ENCODE measurements around the gene CCM2L. TPM values are rescaled to one million over a fixed set of nuclear protein-coding genes. Genes with fewer than 3 reads are reported as not detected.

The CCM2L gene
- total RNA-seq, 2 donors from 2014 or later: 5.2 to 7.8 TPM

DNA sequence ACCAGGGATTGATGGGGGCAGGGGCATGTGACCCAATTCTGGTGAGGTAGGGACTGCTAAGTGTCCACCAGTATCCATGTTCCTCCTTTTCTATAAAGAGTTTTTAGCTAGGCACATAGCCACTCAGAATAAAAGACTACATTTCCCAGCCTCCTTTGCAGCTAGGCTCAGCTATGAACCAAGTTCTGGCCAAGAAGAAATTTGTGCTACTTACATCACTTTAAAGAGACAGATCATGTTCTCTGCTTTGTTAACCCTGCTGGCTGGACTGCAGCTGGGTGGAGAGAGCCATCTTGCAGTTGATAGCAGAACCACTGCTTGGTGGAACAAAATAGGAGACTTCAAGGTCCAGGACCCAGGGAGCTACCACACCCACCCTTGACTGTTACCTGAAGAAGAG is 5.3 kb upstream of the CCM2L start:
- Histone ChIP-seq H3K4me3 (ENCODE audit: low read length) (no peak overlapping the region), H3K36me3 (ENCODE audit: control insufficient read depth, insufficient read depth, low read length) (no peaks in the 10 kb centered on the region), H3K27ac (ENCODE audit: low read depth, low read length) (no peak overlapping the region), H3K9me3 (ENCODE audit: control insufficient read depth, low read length) (no peaks in the 10 kb centered on the region), H3K27me3 (ENCODE audit: control insufficient read depth, insufficient read depth, low read length, poor library complexity, severe bottlenecking) (no peaks in the 10 kb centered on the region), H3K9ac (ENCODE audit: extremely low read depth, low read length, poor library complexity, severe bottlenecking) (no peak overlapping the region), H3K4me1 (ENCODE audit: control insufficient read depth, insufficient read depth, low read length) (peaks cover 7% of the 10 kb centered on the region)
- Mint-ChIP-seq H3K4me3 (no peak overlapping the region), H3K9me3 (no peaks in the 10 kb centered on the region), H3K27me3 (ENCODE audit: insufficient read depth) (peaks cover 17% of the 10 kb centered on the region), H3K27ac (no peak overlapping the region), H3K36me3 (ENCODE audit: low read depth) (no peaks in the 10 kb centered on the region), H3K4me1 (peaks cover 21% of the 10 kb centered on the region)
- DNase-seq: no peak
- TF ChIP-seq, protein P1, sequence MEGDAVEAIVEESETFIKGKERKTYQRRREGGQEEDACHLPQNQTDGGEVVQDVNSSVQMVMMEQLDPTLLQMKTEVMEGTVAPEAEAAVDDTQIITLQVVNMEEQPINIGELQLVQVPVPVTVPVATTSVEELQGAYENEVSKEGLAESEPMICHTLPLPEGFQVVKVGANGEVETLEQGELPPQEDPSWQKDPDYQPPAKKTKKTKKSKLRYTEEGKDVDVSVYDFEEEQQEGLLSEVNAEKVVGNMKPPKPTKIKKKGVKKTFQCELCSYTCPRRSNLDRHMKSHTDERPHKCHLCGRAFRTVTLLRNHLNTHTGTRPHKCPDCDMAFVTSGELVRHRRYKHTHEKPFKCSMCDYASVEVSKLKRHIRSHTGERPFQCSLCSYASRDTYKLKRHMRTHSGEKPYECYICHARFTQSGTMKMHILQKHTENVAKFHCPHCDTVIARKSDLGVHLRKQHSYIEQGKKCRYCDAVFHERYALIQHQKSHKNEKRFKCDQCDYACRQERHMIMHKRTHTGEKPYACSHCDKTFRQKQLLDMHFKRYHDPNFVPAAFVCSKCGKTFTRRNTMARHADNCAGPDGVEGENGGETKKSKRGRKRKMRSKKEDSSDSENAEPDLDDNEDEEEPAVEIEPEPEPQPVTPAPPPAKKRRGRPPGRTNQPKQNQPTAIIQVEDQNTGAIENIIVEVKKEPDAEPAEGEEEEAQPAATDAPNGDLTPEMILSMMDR (conservative IDR thresholded peaks at IDR 0.05): no peak

DNA sequence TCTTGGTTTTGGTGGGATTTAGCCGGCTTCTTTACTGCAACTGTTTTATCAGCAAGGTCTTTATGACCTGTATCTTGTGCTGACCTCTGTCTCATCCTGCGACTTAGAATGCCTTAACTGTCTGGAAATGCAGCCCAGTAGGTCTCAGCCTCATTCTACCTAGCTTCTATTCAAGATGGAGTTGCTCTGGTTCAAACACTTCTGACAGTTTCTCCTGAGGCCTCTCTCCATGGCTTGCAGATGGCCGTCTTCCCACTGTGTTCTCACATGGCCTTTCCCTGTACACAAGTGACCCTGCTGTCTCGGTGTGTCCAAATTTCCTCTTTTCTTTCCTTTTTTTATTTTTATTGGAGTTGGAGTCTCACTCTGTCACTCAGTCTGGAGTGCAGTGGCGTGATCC is 4.2 kb upstream of the CCM2L start:
- Histone ChIP-seq H3K4me1 (ENCODE audit: control insufficient read depth, insufficient read depth, low read length) (peaks cover 7% of the 10 kb centered on the region), H3K27me3 (ENCODE audit: control insufficient read depth, insufficient read depth, low read length, poor library complexity, severe bottlenecking) (no peaks in the 10 kb centered on the region), H3K9me3 (ENCODE audit: control insufficient read depth, low read length) (no peaks in the 10 kb centered on the region), H3K9ac (ENCODE audit: extremely low read depth, low read length, poor library complexity, severe bottlenecking) (no peak overlapping the region), H3K36me3 (ENCODE audit: control insufficient read depth, insufficient read depth, low read length) (no peaks in the 10 kb centered on the region), H3K4me3 (ENCODE audit: low read length) (no peak overlapping the region), H3K27ac (ENCODE audit: low read depth, low read length) (no peak overlapping the region)
- Mint-ChIP-seq H3K27ac (no peak overlapping the region), H3K27me3 (ENCODE audit: insufficient read depth) (peaks cover 7% of the 10 kb centered on the region), H3K9me3 (no peaks in the 10 kb centered on the region), H3K4me3 (no peak overlapping the region), H3K4me1 (peaks cover 29% of the 10 kb centered on the region), H3K36me3 (ENCODE audit: low read depth) (no peaks in the 10 kb centered on the region)
- 96 to 97% methylated on average over 4 to 5 of the region's 5 CpGs for WGBS, 2 experiments (ENCODE audit: insufficient coverage in 1 of 2, insufficient read length in 1 of 2)
- DNase-seq: no peak
- TF ChIP-seq, protein P1 (conservative IDR thresholded peaks at IDR 0.05): no peak

DNA sequence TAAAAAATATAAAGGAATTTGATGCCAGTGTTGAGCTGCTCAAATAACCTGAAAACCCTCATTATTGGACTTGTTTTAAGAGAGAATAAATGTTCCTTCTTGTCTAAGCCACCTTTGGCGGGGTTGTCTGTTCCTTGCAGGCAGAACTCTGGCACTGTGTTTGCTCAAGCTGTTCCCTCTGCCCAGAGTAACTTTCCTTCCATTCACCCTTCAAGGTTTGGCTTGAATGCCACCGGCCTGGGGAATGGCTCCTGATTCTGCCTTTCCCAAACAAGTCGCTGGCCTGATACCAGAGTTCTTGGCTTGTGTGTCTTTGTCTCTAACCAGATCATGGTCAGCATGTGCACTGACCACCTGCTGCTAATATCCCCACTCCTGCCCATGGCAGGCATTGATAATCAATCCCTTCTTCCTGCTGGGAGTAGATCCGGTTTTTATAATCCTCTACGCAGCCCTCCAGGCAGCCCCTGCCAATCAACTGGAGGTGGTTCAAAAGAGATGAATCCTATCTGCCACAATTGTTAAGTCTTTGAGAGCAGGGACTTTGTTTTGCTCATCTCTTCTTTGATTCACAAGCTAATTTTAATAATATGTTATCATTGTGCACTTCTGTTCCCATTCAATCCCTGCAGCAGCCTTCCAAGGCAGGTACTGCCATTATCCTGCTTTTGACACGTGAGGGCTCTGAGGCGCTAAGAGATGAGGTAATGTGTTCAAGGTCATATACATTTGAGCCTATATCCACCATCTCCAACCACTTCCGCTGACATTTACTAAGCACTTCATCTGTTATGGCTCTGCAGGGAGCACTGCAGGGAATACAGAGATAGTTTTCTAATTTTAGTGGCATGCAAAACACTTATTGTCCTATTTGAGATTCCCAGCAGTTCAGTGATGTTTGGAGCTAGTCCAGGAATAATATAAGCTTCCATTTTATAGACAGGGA is 3.1 kb upstream of the CCM2L start:
- no peak overlapping the region for H3K4me3 Mint-ChIP-seq
- TF ChIP-seq, protein P1 (conservative IDR thresholded peaks at IDR 0.05): no peak
- 51 to 56% methylated on average over 7 to 8 of the region's 8 CpGs for WGBS, 2 experiments (ENCODE audit: insufficient coverage in 1 of 2, insufficient read length in 1 of 2)

More for the DNA sequence above, 3.1 kb upstream of the CCM2L start:
- Mint-ChIP-seq H3K36me3 (ENCODE audit: low read depth) (no peaks in the 10 kb centered on the region), H3K4me1 (peaks cover 29% of the 10 kb centered on the region), H3K27me3 (ENCODE audit: insufficient read depth) (peaks cover 8% of the 10 kb centered on the region), H3K9me3 (no peaks in the 10 kb centered on the region), H3K27ac (peak overlapping the region; percentile 6)
- Histone ChIP-seq H3K36me3 (ENCODE audit: control insufficient read depth, insufficient read depth, low read length) (no peaks in the 10 kb centered on the region), H3K27ac (ENCODE audit: low read depth, low read length) (no peak overlapping the region), H3K4me1 (ENCODE audit: control insufficient read depth, insufficient read depth, low read length) (peaks cover 7% of the 10 kb centered on the region), H3K4me3 (ENCODE audit: low read length) (no peak overlapping the region), H3K27me3 (ENCODE audit: control insufficient read depth, insufficient read depth, low read length, poor library complexity, severe bottlenecking) (no peaks in the 10 kb centered on the region), H3K9ac (ENCODE audit: extremely low read depth, low read length, poor library complexity, severe bottlenecking) (no peak overlapping the region), H3K9me3 (ENCODE audit: control insufficient read depth, low read length) (no peaks in the 10 kb centered on the region)
- peak; percentile 56 for DNase-seq
